Measurements from ENCODE around the gene TRIM17.
"Not testable (repeated sequence)": the region's sequence is repeated elsewhere in the genome, so short reads cannot be mapped to it uniquely, and the experiment has no call there.

The TRIM17 gene

DNA sequence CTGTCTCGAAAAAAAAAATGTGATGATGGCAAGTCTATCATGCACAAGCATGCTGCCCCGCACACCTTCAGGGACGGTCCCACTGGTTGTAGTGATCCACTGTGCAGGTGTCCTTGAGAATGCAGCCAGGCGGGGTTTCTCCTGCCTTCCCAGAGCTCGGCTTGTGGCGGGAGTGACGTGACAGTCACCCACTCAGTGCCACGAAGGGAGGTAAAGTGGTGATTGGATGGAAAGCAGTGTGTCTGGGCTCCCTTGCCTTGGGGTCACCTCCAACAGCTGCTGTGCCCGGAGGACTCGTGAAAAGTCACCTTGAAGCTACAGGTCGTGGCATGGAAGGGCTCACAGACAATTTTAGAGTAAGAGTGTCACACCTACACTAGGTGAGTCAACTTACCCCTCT, 33.5 kb upstream of the TRIM17 start:
- FAIRE-seq (no peak), DNase-seq (ENCODE audit: extremely low spot score, insufficient read length, low read depth) (no peak)

DNA sequence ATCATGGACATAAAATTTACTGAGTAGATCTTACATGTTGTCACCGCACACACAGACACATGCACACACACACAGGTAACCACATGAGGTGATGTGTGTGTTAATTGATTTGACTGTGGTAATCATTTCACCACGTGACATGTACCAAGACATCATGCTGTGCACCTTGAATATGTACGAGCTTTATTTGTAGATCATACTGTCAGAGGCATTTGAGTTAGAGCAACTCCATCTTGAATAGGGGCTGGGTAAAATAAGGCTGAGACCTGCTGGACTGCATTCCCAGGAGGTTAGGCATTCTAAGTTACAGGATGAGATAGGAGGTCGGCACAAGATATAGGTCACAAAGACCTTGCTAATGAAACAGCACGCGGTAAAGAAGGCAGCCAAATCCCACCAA, 31.7 kb upstream of the TRIM17 start:
- DNase-seq (ENCODE audit: extremely low spot score, insufficient read length, low read depth) (no peak), FAIRE-seq (no peak)

GRCh38 chr1:228446852-228447251, 30.2 kb upstream of the TRIM17 start:
- no peak for FAIRE-seq
- DNase-seq (ENCODE audit: extremely low spot score, insufficient read length, low read depth), result no peak

- DNase-seq (ENCODE audit: extremely low spot score, insufficient read length, low read depth) (no peak), FAIRE-seq (no peak)
Measured at GRCh38 chr1:228445843-228446650, 29.4 kb upstream of the TRIM17 start.

DNA sequence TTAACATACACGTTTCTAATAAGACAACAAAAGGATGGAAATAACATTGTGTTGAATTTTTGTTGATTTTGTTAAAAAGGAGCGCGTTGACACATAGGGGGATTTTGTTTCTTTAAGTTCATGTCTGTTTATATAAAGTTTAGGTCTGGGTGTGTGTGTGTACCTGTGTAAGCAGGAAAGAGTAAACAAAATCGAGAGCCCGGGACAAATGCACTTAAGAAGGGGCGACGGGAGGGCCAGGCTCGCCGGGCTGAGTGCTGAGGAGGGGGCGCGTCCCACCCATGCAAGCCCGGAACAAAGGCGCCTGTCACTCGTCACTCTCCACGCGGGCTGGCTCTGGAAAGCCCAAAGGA, 28.8 kb upstream of the TRIM17 start:
- DNase-seq (ENCODE audit: extremely low spot score, insufficient read length, low read depth) (no peak), FAIRE-seq (no peak)

GRCh38 chr1:228443395-228443794, 26.7 kb upstream of the TRIM17 start:
- FAIRE-seq (no peak), DNase-seq (ENCODE audit: extremely low spot score, insufficient read length, low read depth) (no peak)

DNA sequence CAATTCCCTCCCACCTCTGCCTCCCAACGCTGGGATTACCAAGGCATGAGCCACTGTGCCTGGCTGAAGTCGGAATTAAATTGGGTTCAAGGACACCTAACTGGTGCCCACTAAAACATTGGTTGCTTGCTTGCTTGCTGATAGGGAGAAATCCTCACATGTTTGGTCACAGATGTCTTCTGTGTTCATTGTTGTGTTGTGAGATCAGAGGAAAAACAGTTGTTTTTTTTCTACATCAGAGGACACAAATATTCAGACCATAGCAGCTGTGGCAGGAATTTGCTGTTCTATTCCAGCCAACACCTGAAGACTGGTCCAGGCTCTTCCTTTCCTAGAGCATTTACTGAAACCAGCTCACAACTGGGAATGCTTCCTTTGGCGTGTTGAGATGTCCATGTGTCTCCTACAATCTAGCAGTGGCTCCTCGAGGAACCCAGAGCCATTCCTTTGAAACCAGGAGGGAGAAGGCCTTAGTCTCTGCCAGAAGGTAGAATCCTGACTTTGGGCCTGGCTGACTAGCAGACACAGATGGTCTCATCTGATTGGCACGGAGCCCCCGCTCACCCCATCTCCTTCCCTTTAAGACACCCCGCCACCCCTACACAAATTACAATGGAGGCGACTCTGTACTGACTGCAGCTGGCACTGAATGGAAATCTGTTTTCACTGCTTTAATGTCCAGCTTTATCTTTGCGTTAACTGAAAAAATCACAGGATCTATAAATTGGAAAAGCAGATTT, 24.3 kb upstream of the TRIM17 start:
- no peak for DNase-seq (ENCODE audit: extremely low spot score, insufficient read length, low read depth)
- FAIRE-seq, result no peak

DNA sequence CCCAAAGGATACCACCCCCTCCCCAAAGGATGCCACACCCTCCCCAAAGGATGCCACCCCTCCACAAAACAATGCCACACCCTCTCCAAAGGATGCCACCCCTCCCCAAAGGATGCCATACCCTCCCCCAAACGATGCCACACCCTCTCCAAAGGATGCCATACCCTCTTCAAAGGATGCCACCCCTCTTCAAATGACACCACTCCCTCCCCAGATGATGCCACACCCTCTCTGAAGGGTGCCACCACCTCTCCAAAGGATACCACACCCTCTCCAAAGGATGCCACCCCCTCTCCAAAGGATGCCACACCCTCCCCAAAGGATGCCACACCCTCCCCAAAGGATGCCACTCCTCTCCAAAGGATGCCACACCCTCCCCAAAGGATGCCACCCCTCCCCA, 21.6 kb upstream of the TRIM17 start:
- FAIRE-seq (no peak), DNase-seq (ENCODE audit: extremely low spot score, insufficient read length, low read depth) (no peak)

GRCh38 chr1:228437424-228437962, 20.8 kb upstream of the TRIM17 start:
- FAIRE-seq (no peak), DNase-seq (ENCODE audit: extremely low spot score, insufficient read length, low read depth) (no peak)

GRCh38 chr1:228434689-228435088, 18.0 kb upstream of the TRIM17 start:
- DNase-seq (ENCODE audit: extremely low spot score, insufficient read length, low read depth) (no peak), FAIRE-seq (no peak)

GRCh38 chr1:228433337-228434053, 16.8 kb upstream of the TRIM17 start:
- FAIRE-seq; DNase-seq (ENCODE audit: extremely low spot score, insufficient read length, low read depth): not testable (repeated sequence)

DNA sequence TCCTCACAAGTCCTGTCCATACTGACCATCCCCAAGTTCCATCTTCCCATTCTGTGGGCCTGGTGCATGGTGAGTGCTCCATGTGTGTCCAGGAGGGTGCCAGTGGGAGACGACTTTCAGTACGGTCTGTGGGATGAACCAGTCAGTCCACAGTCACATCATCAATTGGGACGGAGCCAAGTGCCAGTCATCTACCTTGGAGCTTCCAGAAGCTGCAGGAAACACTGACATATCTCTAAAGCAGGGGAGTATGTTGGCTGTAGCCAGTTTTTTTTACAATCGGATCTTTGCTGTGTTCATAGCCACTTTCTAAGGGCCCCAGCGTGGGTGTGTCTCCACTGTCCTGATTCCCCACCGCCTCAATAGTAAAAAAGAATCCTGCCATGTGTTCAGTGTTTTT, 13.6 kb upstream of the TRIM17 start:
- DNase-seq (ENCODE audit: extremely low spot score, insufficient read length, low read depth) (no peak), FAIRE-seq (no peak)

DNA sequence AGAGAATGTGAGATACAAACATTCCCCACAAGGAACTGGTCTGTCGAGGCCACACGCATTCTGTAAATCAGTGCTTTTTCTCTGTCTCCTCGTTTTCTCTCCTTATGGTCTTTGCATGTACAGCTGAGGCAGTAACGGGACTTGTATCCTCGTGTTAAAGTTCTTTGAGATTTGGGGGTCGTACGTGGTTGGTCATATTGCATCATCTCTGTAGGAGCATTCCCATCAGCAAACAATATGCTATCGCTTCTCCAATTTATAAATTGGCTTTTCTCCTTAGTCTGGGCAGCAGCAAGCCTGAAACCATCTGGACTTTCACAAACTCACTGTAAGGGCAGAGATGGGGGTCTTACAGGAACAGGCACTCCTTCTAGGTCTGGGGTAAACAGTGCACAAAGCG, 13.0 kb upstream of the TRIM17 start:
- no peak for FAIRE-seq
- DNase-seq (ENCODE audit: extremely low spot score, insufficient read length, low read depth), result no peak

DNA sequence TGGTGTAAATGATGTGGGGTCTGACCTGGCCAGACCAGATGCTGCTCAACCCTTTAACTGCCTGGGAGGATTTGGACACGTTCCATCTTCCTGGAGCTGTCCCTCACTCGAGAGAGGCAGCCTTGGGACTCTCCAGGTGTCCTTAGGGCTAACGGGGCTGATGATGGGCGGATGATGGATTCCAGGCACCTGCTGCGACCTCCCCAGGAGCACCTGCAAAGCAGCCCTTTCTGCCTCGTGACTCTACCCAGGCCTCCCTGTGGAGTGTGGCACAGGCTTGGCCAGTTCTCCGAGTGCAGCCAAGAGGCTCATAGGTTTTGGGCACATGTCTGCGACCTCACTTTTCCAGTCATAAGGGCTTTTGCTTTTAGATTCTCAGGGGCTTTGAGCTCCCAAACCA, 12.3 kb upstream of the TRIM17 start:
- FAIRE-seq (no peak), DNase-seq (ENCODE audit: extremely low spot score, insufficient read length, low read depth) (no peak)

DNA sequence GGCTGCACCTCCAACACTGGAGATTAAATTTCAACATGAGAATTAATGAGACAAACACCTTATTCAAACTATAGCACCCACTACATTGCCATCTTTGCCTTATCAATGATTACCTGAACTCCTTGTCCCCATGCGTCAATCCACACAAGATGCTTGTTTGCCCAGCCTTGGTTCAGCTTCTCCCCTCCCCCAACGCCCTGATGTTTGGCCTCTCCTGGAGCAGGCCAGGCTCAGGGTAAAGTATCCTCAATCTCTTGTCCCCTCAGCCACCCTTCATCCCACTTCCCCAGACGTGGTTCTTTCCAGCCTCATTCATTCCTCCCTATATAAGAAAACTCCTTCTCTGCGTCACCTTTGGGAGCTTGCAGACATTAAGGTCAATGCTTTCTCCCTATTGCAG, 11.8 kb upstream of the TRIM17 start:
- no peak for FAIRE-seq
- no peak for DNase-seq (ENCODE audit: extremely low spot score, insufficient read length, low read depth)

DNA sequence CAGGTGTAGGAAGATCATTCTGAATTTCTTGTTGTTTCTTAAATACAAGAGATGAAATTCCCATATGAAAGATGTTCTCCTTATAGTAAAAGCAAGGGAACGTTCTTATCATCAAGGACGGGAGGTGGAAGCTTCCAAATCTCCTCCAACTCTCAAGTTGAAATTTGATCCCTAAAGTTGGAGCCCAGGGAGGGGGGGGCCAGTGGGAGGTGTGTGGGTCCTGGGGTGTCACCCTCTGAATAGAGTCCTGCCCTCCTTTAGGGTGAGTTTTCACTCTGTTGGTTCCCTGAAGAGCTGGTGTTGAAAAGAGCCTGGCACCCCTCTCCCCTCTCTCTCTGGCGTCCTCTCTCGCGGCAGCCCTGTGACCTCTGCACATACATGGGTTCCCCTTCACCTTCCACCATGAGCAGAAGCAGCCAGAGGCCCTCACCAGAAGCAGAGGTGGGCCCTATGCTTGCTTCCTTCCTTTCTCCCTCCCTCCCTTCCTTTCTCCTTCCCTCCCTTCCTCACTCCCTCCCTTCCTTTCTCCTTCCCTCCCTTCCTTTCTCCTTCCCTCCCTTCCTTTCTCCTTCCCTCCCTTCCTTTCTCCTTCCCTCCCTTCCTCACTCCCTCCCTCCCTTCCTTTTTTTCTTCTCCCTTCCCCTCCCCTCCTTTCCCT, 10.0 kb upstream of the TRIM17 start:
- FAIRE-seq (no peak), DNase-seq (ENCODE audit: extremely low spot score, insufficient read length, low read depth) (no peak)

- FAIRE-seq (no peak), DNase-seq (ENCODE audit: extremely low spot score, insufficient read length, low read depth) (no peak)
Measured at GRCh38 chr1:228424685-228425660, 8.3 kb upstream of the TRIM17 start.

- DNase-seq (ENCODE audit: extremely low spot score, insufficient read length, low read depth) (no peak), FAIRE-seq (no peak)
Measured at GRCh38 chr1:228423404-228424053, 6.9 kb upstream of the TRIM17 start.
